Measurements from ENCODE around the gene ADPRHL1.

GRCh38 chr13:113457510-113457909, 4.2 kb upstream of the ADPRHL1 start:
- no peak for TF ChIP-seq EZH2 (IDR thresholded peaks at IDR 0.05; ENCODE audit: low read length, missing control alignments)
- no peak for TF ChIP-seq CTCF (conservative IDR thresholded peaks at IDR 0.05 in 1 of 2, IDR thresholded peaks at IDR 0.05 in 1 of 2; ENCODE audit: low read depth in 1 of 2, low read length in 2 of 2)

Measured in fibroblast of lung (primary cell).